ENCODE results near the gene CAPZB.

CAPZB gene

DNA sequence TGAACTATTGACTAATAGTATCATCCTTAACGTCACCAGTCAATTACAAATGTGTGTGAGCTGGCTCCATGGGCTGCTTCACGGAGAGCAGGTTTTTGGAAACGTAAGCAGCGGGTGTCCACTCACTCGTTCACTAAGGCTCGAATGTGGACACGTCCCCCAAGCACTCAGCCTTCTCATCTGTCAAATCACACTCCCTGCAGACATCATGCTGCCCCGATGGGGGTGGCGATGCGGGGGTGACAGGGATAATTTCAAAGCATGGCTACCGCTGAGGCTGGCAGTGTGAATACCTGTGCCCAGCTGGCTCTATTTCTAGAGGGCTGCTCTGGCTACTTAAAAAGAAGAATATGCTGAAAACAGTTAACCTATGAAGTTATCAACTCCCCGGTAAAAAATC lies 71.3 kb downstream of the CAPZB start:
- DNase-seq (ENCODE audit: low read depth in 1 of 2, low spot score in 1 of 2), result no peak
- TF ChIP-seq, protein P1, sequence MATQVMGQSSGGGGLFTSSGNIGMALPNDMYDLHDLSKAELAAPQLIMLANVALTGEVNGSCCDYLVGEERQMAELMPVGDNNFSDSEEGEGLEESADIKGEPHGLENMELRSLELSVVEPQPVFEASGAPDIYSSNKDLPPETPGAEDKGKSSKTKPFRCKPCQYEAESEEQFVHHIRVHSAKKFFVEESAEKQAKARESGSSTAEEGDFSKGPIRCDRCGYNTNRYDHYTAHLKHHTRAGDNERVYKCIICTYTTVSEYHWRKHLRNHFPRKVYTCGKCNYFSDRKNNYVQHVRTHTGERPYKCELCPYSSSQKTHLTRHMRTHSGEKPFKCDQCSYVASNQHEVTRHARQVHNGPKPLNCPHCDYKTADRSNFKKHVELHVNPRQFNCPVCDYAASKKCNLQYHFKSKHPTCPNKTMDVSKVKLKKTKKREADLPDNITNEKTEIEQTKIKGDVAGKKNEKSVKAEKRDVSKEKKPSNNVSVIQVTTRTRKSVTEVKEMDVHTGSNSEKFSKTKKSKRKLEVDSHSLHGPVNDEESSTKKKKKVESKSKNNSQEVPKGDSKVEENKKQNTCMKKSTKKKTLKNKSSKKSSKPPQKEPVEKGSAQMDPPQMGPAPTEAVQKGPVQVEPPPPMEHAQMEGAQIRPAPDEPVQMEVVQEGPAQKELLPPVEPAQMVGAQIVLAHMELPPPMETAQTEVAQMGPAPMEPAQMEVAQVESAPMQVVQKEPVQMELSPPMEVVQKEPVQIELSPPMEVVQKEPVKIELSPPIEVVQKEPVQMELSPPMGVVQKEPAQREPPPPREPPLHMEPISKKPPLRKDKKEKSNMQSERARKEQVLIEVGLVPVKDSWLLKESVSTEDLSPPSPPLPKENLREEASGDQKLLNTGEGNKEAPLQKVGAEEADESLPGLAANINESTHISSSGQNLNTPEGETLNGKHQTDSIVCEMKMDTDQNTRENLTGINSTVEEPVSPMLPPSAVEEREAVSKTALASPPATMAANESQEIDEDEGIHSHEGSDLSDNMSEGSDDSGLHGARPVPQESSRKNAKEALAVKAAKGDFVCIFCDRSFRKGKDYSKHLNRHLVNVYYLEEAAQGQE (IDR thresholded peaks at IDR 0.05; ENCODE audit: insufficient replicate concordance, low read depth), result no peak
- TF ChIP-seq, protein P2, sequence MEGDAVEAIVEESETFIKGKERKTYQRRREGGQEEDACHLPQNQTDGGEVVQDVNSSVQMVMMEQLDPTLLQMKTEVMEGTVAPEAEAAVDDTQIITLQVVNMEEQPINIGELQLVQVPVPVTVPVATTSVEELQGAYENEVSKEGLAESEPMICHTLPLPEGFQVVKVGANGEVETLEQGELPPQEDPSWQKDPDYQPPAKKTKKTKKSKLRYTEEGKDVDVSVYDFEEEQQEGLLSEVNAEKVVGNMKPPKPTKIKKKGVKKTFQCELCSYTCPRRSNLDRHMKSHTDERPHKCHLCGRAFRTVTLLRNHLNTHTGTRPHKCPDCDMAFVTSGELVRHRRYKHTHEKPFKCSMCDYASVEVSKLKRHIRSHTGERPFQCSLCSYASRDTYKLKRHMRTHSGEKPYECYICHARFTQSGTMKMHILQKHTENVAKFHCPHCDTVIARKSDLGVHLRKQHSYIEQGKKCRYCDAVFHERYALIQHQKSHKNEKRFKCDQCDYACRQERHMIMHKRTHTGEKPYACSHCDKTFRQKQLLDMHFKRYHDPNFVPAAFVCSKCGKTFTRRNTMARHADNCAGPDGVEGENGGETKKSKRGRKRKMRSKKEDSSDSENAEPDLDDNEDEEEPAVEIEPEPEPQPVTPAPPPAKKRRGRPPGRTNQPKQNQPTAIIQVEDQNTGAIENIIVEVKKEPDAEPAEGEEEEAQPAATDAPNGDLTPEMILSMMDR (IDR thresholded peaks at IDR 0.05; ENCODE audit: insufficient read depth, low read length), result no peak
- TF ChIP-seq GABPA (IDR thresholded peaks at IDR 0.05; ENCODE audit: low read depth) (no peak), POLR2AphosphoS5 (IDR thresholded peaks at IDR 0.05; ENCODE audit: low read depth) (no peak), SPI1 (IDR thresholded peaks at IDR 0.05; ENCODE audit: borderline replicate concordance, low read depth) (no peak)
- no peaks in the 10 kb centered on the region for H3K27me3 ChIP-seq (ENCODE audit: insufficient read depth, poor library complexity, severe bottlenecking)
- no peak overlapping the region for H3K27ac ChIP-seq (replicated peaks)
- no peak overlapping the region for H3K4me3 ChIP-seq (replicated peaks; ENCODE audit: insufficient read depth, low read length)

DNA sequence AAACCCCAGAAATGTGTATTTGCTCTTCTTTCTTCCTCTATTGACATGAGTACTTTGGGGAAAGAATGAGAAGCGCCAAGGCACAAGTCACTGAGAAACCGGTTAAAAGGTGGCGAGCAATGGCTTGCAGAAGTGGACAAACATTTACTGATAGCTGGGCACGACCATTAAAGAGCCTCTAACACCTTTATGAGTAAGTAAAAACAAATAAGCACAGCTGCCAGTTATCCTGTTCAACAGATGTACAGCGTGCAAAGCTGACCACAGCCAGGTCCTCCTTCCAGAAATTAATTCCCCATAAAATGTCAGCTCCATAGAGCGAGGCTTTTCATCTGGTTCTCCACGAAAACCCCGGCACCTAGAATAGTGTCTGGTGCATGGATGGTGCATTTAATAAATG lies 72.7 kb downstream of the CAPZB start:
- no peak for DNase-seq (ENCODE audit: low read depth in 1 of 2, low spot score in 1 of 2)
- no peaks in the 10 kb centered on the region for H3K27me3 ChIP-seq (ENCODE audit: insufficient read depth, poor library complexity, severe bottlenecking)
- H3K4me3 ChIP-seq (replicated peaks; ENCODE audit: insufficient read depth, low read length), result no peak overlapping the region
- no peak for TF ChIP-seq POLR2AphosphoS5 (IDR thresholded peaks at IDR 0.05; ENCODE audit: low read depth)
- TF ChIP-seq GABPA (IDR thresholded peaks at IDR 0.05; ENCODE audit: low read depth), result no peak
- TF ChIP-seq, protein P1 (IDR thresholded peaks at IDR 0.05; ENCODE audit: insufficient replicate concordance, low read depth), result no peak
- TF ChIP-seq SPI1 (IDR thresholded peaks at IDR 0.05; ENCODE audit: borderline replicate concordance, low read depth), result no peak
- TF ChIP-seq, protein P2 (IDR thresholded peaks at IDR 0.05; ENCODE audit: insufficient read depth, low read length), result no peak
- no peak overlapping the region for H3K27ac ChIP-seq (replicated peaks)

DNA sequence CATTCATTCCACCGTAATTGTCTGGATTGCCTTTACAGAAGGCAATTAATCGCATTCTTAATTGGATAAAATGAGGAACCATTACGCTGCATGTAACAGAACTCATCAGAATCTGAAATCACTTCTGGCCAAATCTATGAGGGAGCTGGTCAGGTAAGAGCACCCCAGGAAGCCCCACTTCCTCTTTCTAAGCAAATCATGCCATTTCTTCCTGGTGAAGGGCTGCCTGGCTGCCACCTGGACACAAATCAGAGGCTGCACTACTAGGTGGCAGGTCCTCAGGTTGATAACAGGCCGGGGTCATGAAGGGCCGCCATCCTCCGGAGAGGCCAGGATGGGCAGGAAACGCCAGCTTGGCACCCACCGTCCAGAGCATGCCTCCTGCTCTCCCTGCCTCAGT lies 73.7 kb downstream of the CAPZB start:
- TF ChIP-seq SPI1 (IDR thresholded peaks at IDR 0.05; ENCODE audit: borderline replicate concordance, low read depth), result peak; percentile 66
- TF ChIP-seq, protein P1 (IDR thresholded peaks at IDR 0.05; ENCODE audit: insufficient replicate concordance, low read depth), result no peak
- Histone ChIP-seq H3K27me3 (ENCODE audit: insufficient read depth, poor library complexity, severe bottlenecking) (no peaks in the 10 kb centered on the region), H3K27ac (replicated peaks) (no peak overlapping the region), H3K4me3 (replicated peaks; ENCODE audit: insufficient read depth, low read length) (no peak overlapping the region)
- no peak for DNase-seq (ENCODE audit: low read depth in 1 of 2, low spot score in 1 of 2)

DNA sequence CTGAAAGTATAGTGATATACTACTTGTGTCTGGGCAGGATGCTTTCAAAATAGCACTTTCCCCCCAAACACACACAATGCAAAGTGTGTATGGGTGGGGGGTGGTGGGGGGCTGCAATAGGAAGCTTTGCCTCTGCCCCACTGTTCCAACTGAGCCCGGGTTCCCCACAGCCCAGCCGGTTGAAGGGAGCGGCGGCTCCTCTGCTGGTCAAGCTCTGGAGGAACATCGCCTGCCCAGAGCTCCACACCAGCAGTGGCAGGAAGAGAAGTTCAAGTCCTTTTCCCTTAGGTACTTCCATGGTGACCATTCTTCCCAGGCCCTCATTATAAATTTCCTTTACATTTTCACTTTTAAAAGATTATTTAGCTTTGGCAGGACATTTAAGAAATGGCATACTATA lies 74.9 kb downstream of the CAPZB start:
- Histone ChIP-seq H3K27me3 (ENCODE audit: insufficient read depth, poor library complexity, severe bottlenecking) (no peaks in the 10 kb centered on the region), H3K27ac (replicated peaks) (no peak overlapping the region), H3K4me3 (replicated peaks; ENCODE audit: insufficient read depth, low read length) (no peak overlapping the region)
- DNase-seq (ENCODE audit: low read depth in 1 of 2, low spot score in 1 of 2), result no peak
- no peak for TF ChIP-seq GABPA (IDR thresholded peaks at IDR 0.05; ENCODE audit: low read depth)
- TF ChIP-seq POLR2AphosphoS5 (IDR thresholded peaks at IDR 0.05; ENCODE audit: low read depth), result no peak
- no peak for TF ChIP-seq SPI1 (IDR thresholded peaks at IDR 0.05; ENCODE audit: borderline replicate concordance, low read depth)
- TF ChIP-seq, protein P2 (IDR thresholded peaks at IDR 0.05; ENCODE audit: insufficient read depth, low read length), result no peak
- TF ChIP-seq, protein P1 (IDR thresholded peaks at IDR 0.05; ENCODE audit: insufficient replicate concordance, low read depth), result no peak
